Activated CD4-positive, alpha-beta T cell treated with anti-CD3 and anti-CD28 coated beads for 36 hours (primary cell): ENCODE results near the gene DMRTB1. TPM values are rescaled to one million over a fixed set of nuclear protein-coding genes. Genes with fewer than 3 reads are reported as not detected.

Experiments
- ATAC-seq: fragments of 200-7000 bp; cut with Tn5 transposase; one replicate; pipeline ENCODE4 v1.10.0; 2021; ENCODE audit warnings: mild to moderate bottlenecking, moderate library complexity
- CTCF ChIA-PET: fragments of 350-600 bp; sonication (Branson Sonifier 250); formaldehyde crosslinking; loops from one replicate; lab custom pipeline; 2021; ENCODE audit warnings: antibody characterized with exemption; lab: Charles Lee
- POLR2A ChIA-PET: fragments of 350-600 bp; sonication (Branson Sonifier 250); formaldehyde crosslinking; loops from one replicate; lab custom pipeline; 2021; ENCODE audit warnings: antibody characterized with exemption, inconsistent platforms; lab: Charles Lee
- DNase-seq: peaks from one replicate; pipeline ENCODE4 v3.0.0-alpha.2; 2020
- H3K27ac Mint-ChIP-seq: one replicate; pipeline ENCODE4 v1.8.0; 2021; ENCODE audit warnings: mixed read lengths
- H3K27me3 Mint-ChIP-seq: one replicate; pipeline ENCODE4 v1.8.0; 2021; ENCODE audit warnings: mixed read lengths
- H3K36me3 Mint-ChIP-seq: one replicate; pipeline ENCODE4 v1.8.0; 2021; ENCODE audit warnings: low read depth, mixed read lengths
- H3K4me1 Mint-ChIP-seq: one replicate; pipeline ENCODE4 v1.8.0; 2021; ENCODE audit warnings: mixed read lengths
- H3K4me3 Mint-ChIP-seq: one replicate; pipeline ENCODE4 v1.8.0; 2021; ENCODE audit warnings: mild to moderate bottlenecking, moderate library complexity, mixed read lengths
- H3K9me3 Mint-ChIP-seq: one replicate; pipeline ENCODE4 v1.8.0; 2021; ENCODE audit warnings: low read depth, mixed read lengths
- intact Hi-C, 2 experiments: fragments of 100-400 bp; cut with DNase I in 1 of 2; cut with micrococcal nuclease in 1 of 2; formaldehyde crosslinking; loops; one replicate each; pipeline versions ENCODE4 v1.14.2 to v1.15.1; 2022 to 2024; cut with DNase I, micrococcal nuclease
- total RNA-seq, 2 experiments: library from RNA; stranded (reverse); gene quantifications; one replicate each; pipeline ENCODE4 v1.2.3, GENCODE V29; 2021

DMRTB1 gene
- total RNA-seq, 2 experiments from 2014 or later, result 0.23 to 0.25 TPM

GRCh38 chr1:53498555-53499131 is 39.4 kb downstream of the DMRTB1 start:
- DNase-seq (no peak), ATAC-seq (no peak)
- H3K4me3 Mint-ChIP-seq, result no peak overlapping the region
- no peaks in the 10 kb centered on the region for H3K9me3 Mint-ChIP-seq
- H3K27me3 Mint-ChIP-seq, result peaks cover 2% of the 10 kb centered on the region
- H3K27ac Mint-ChIP-seq, result no peak overlapping the region
- CTCF ChIA-PET, result interaction anchor here (1.3 kb wide), 1 partner anchor 11 kb away, joined by 4 read pairs; no protein-coding TSS in a partner anchor
- POLR2A ChIA-PET, result no interaction called here
- no peaks in the 10 kb centered on the region for H3K36me3 Mint-ChIP-seq
- intact Hi-C loops, result no loop called here
- no peaks in the 10 kb centered on the region for H3K4me1 Mint-ChIP-seq

GRCh38 chr1:53499257-53500203 is 40.3 kb downstream of the DMRTB1 start:
- Mint-ChIP-seq H3K36me3 (no peaks in the 10 kb centered on the region), H3K4me3 (no peak overlapping the region), H3K27ac (no peak overlapping the region), H3K27me3 (no peaks in the 10 kb centered on the region), H3K9me3 (no peaks in the 10 kb centered on the region), H3K4me1 (no peaks in the 10 kb centered on the region)
- intact Hi-C loops, result no loop called here
- DNase-seq, result no peak
- no peak for ATAC-seq
- CTCF ChIA-PET, result interaction anchor here (1.3 kb wide), 1 partner anchor 10 kb away, joined by 4 read pairs; no protein-coding TSS in a partner anchor
- POLR2A ChIA-PET, result no interaction called here

GRCh38 chr1:53500204-53501064 is 41.2 kb downstream of the DMRTB1 start:
- CTCF ChIA-PET, result no interaction called here
- ATAC-seq, result no peak
- POLR2A ChIA-PET, result no interaction called here
- Mint-ChIP-seq H3K4me1 (no peaks in the 10 kb centered on the region), H3K27me3 (no peaks in the 10 kb centered on the region), H3K27ac (no peak overlapping the region), H3K9me3 (no peaks in the 10 kb centered on the region), H3K36me3 (no peaks in the 10 kb centered on the region), H3K4me3 (no peak overlapping the region)
- DNase-seq, result no peak
- intact Hi-C loops, result no loop called here

GRCh38 chr1:53501065-53502005 is 42.1 kb downstream of the DMRTB1 start:
- POLR2A ChIA-PET, result no interaction called here
- intact Hi-C loops, result no loop called here

GRCh38 chr1:53502641-53503432 is 43.6 kb downstream of the DMRTB1 start:
- ChIA-PET POLR2A (no interaction called here), CTCF (interaction anchor here (1.0 kb wide), 1 partner anchor 8 kb away, joined by 3 read pairs; no protein-coding TSS in a partner anchor)
- Mint-ChIP-seq H3K36me3 (no peaks in the 10 kb centered on the region), H3K27ac (no peak overlapping the region), H3K9me3 (no peaks in the 10 kb centered on the region), H3K4me3 (no peak overlapping the region), H3K4me1 (no peaks in the 10 kb centered on the region), H3K27me3 (no peaks in the 10 kb centered on the region)
- DNase-seq (no peak), ATAC-seq (no peak)
- intact Hi-C loops, result no loop called here

More at GRCh38 chr1:53501065-53502005, 42.1 kb downstream of the DMRTB1 start:
- Mint-ChIP-seq H3K36me3 (no peaks in the 10 kb centered on the region), H3K27me3 (no peaks in the 10 kb centered on the region), H3K4me1 (no peaks in the 10 kb centered on the region), H3K9me3 (no peaks in the 10 kb centered on the region), H3K27ac (no peak overlapping the region), H3K4me3 (no peak overlapping the region)
- ATAC-seq, result no peak
- CTCF ChIA-PET, result no interaction called here
- no peak for DNase-seq

- CTCF ChIA-PET, result interaction anchor here (1.0 kb wide), 1 partner anchor 9 kb away, joined by 3 read pairs; no protein-coding TSS in a partner anchor
- H3K27ac Mint-ChIP-seq, result no peak overlapping the region
- POLR2A ChIA-PET, result no interaction called here
- DNase-seq (no peak), ATAC-seq (no peak)
- H3K4me3 Mint-ChIP-seq, result no peak overlapping the region
- no peaks in the 10 kb centered on the region for H3K9me3 Mint-ChIP-seq
- H3K27me3 Mint-ChIP-seq, result no peaks in the 10 kb centered on the region
- H3K36me3 Mint-ChIP-seq, result no peaks in the 10 kb centered on the region
- intact Hi-C loops, result no loop called here
- H3K4me1 Mint-ChIP-seq, result no peaks in the 10 kb centered on the region
Measured at GRCh38 chr1:53503433-53504217, 44.4 kb downstream of the DMRTB1 start.

- no peaks in the 10 kb centered on the region for H3K27me3 Mint-ChIP-seq
- intact Hi-C loops, result no loop called here
- no peak overlapping the region for H3K4me3 Mint-ChIP-seq
- H3K4me1 Mint-ChIP-seq, result no peaks in the 10 kb centered on the region
- no peaks in the 10 kb centered on the region for H3K36me3 Mint-ChIP-seq
- DNase-seq, result no peak
- POLR2A ChIA-PET, result no interaction called here
- CTCF ChIA-PET, result no interaction called here
- no peaks in the 10 kb centered on the region for H3K9me3 Mint-ChIP-seq
- no peak overlapping the region for H3K27ac Mint-ChIP-seq
- ATAC-seq, result no peak
Measured at GRCh38 chr1:53504901-53505300, 45.7 kb downstream of the DMRTB1 start.

GRCh38 chr1:53505401-53505800 is 46.2 kb downstream of the DMRTB1 start:
- intact Hi-C loops, result no loop called here
- CTCF ChIA-PET, result no interaction called here
- Mint-ChIP-seq H3K4me3 (no peak overlapping the region), H3K9me3 (no peaks in the 10 kb centered on the region), H3K27ac (no peak overlapping the region), H3K36me3 (no peaks in the 10 kb centered on the region), H3K27me3 (no peaks in the 10 kb centered on the region), H3K4me1 (no peaks in the 10 kb centered on the region)
- ATAC-seq (no peak), DNase-seq (no peak)
- POLR2A ChIA-PET, result no interaction called here

- ATAC-seq (no peak), DNase-seq (no peak)
- Mint-ChIP-seq H3K4me3 (no peak overlapping the region), H3K36me3 (no peaks in the 10 kb centered on the region), H3K4me1 (no peaks in the 10 kb centered on the region), H3K27me3 (no peaks in the 10 kb centered on the region), H3K9me3 (no peaks in the 10 kb centered on the region), H3K27ac (no peak overlapping the region)
- intact Hi-C loops, result no loop called here
- ChIA-PET POLR2A (no interaction called here), CTCF (no interaction called here)
Measured at GRCh38 chr1:53505891-53506290, 46.7 kb downstream of the DMRTB1 start.
